Thoracic aorta (tissue), 2 donors: Measurements from ENCODE around the gene TLE5. TPM values are rescaled to one million over a fixed set of nuclear protein-coding genes. Genes with fewer than 3 reads are reported as not detected.
A peak's percentile ranks its signal among the peaks of the same experiment; 100 is the strongest.

Source experiments
- ATAC-seq: fragments of 150-250 bp; one replicate; pipeline ENCODE4 v1.8.0; 2017; ENCODE audit warnings: low read depth; ENCODE audit not compliant: insufficient number of reproducible peaks, low FRiP score
- DNase-seq: peaks from one replicate; pipeline ENCODE4 v3.0.0-alpha.2; 2020; ENCODE audit warnings: low spot score
- H3K27ac ChIP-seq, 2 donors: fragments of 200-600 bp; sonication (generic); 1 replicate in 1 of 2; 2 replicates in 1 of 2; pipeline ENCODE4 v1.5.1; 2016; ENCODE audit warnings: mild to moderate bottlenecking in 2 of 2, moderate library complexity in 2 of 2
- H3K27me3 ChIP-seq: fragments of 200-600 bp; sonication (generic); replicated peaks from 2 replicates; pipeline ENCODE4 v1.6.0; 2016; ENCODE audit warnings: mild to moderate bottlenecking; ENCODE audit not compliant: insufficient read depth
- H3K36me3 ChIP-seq: fragments of 200-600 bp; sonication (generic); one replicate; pipeline ENCODE4 v1.5.1; 2016
- H3K4me1 ChIP-seq, 2 donors: fragments of 200-600 bp; sonication (generic); 1 replicate in 1 of 2; 2 replicates in 1 of 2; pipeline versions ENCODE4 v1.5.1 to v1.6.0; 2016; ENCODE audit warnings: low read depth in 2 of 2, mild to moderate bottlenecking in 1 of 2; ENCODE audit not compliant: control insufficient read depth in 1 of 2
- H3K4me3 ChIP-seq: fragments of 200-600 bp; sonication (generic); 2 replicates; pipeline ENCODE4 v1.5.1; 2016; ENCODE audit warnings: mild to moderate bottlenecking
- H3K9me3 ChIP-seq: fragments of 200-600 bp; sonication (generic); 2 replicates; pipeline ENCODE4 v1.5.1; 2016
- CTCF ChIP-seq: fragments of 200-600 bp; sonication (generic); IDR thresholded peaks from one replicate; pipeline ENCODE4 v1.5.1; 2019; ENCODE audit warnings: antibody characterized with exemption
- total RNA-seq, 2 donors: library from RNA; depleted of rRNA; stranded (reverse); fragments of >200 nt; gene quantifications; one replicate each; pipeline versions ENCODE4 v1.1.0 to v1.2.3, GENCODE V29; 2016

The TLE5 gene
- total RNA-seq, 2 donors from 2014 or later = 346 to 448 TPM

GRCh38 chr19:3058821-3059314, 3.4 kb downstream of the TLE5 start:
- H3K27ac ChIP-seq = no peak overlapping the region
- H3K9me3 ChIP-seq = no peaks in the 10 kb centered on the region
- peaks cover 21 to 43% of the 10 kb centered on the region in 2 donors for H3K4me1 ChIP-seq
- no peak for TF ChIP-seq CTCF
- DNase-seq (no peak), ATAC-seq (no peak)
- no peaks in the 10 kb centered on the region for H3K27me3 ChIP-seq
- H3K36me3 ChIP-seq = peaks cover 42% of the 10 kb centered on the region
- no peak overlapping the region for H3K4me3 ChIP-seq

GRCh38 chr19:3058009-3058820, 4.1 kb downstream of the TLE5 start:
- H3K4me3 ChIP-seq = no peak overlapping the region
- H3K4me1 ChIP-seq = peaks cover 19 to 43% of the 10 kb centered on the region in 2 donors
- ATAC-seq (no peak), DNase-seq (no peak)
- H3K9me3 ChIP-seq = no peaks in the 10 kb centered on the region
- TF ChIP-seq CTCF = no peak
- H3K27ac ChIP-seq = peak overlapping the region; percentile 59 to 68
- no peaks in the 10 kb centered on the region for H3K27me3 ChIP-seq
- peaks cover 48% of the 10 kb centered on the region for H3K36me3 ChIP-seq

- peaks cover 13 to 37% of the 10 kb centered on the region in 2 donors for H3K4me1 ChIP-seq
- TF ChIP-seq CTCF = peak; percentile 29
- no peaks in the 10 kb centered on the region for H3K9me3 ChIP-seq
- DNase-seq = peak; percentile 51
- peak overlapping the region; percentile 59 to 68 for H3K27ac ChIP-seq
- ATAC-seq = no peak
- peak overlapping the region; percentile 44 for H3K4me3 ChIP-seq
- no peaks in the 10 kb centered on the region for H3K27me3 ChIP-seq
- H3K36me3 ChIP-seq = peaks cover 49% of the 10 kb centered on the region
These were observed 5.0 kb downstream of the TLE5 start for GRCh38 chr19:3057275-3057714.

GRCh38 chr19:3056417-3057088, 5.7 kb downstream of the TLE5 start:
- Histone ChIP-seq H3K4me3 (peak overlapping the region; percentile 44), H3K36me3 (peaks cover 49% of the 10 kb centered on the region), H3K9me3 (no peaks in the 10 kb centered on the region), H3K27ac (peak overlapping the region in 1 of 2 donors; percentile 59), H3K27me3 (no peaks in the 10 kb centered on the region), H3K4me1 (peaks cover 13 to 37% of the 10 kb centered on the region in 2 donors)
- no peak for TF ChIP-seq CTCF
- no peak for ATAC-seq
- no peak for DNase-seq

- ATAC-seq = no peak
- peaks cover 49% of the 10 kb centered on the region for H3K36me3 ChIP-seq
- H3K9me3 ChIP-seq = no peaks in the 10 kb centered on the region
- no peak for DNase-seq
- peaks cover 13 to 34% of the 10 kb centered on the region in 2 donors for H3K4me1 ChIP-seq
- no peaks in the 10 kb centered on the region for H3K27me3 ChIP-seq
- no peak overlapping the region for H3K4me3 ChIP-seq
- H3K27ac ChIP-seq = no peak overlapping the region
- TF ChIP-seq CTCF = no peak
These were observed 6.4 kb downstream of the TLE5 start for GRCh38 chr19:3055741-3056416.
